ENCODE measurements around the gene SH3RF3. TPM values are rescaled to one million over a fixed set of nuclear protein-coding genes. Genes with fewer than 3 reads are reported as not detected.

Gene SH3RF3
- total RNA-seq, 1 experiment from 2014 or later, result 1.0 TPM

GRCh38 chr2:109258376-109258775 is 129.4 kb downstream of the SH3RF3 start (continued):
- TF ChIP-seq ARID4B (CRISPR knock-in tag; IDR thresholded peaks at IDR 0.05; ENCODE audit: borderline replicate concordance) (no peak), PRDM15 (CRISPR knock-in tag; IDR thresholded peaks at IDR 0.05) (no peak), ZMAT4 (CRISPR knock-in tag; IDR thresholded peaks at IDR 0.05) (no peak), NR2C2 (CRISPR knock-in tag; IDR thresholded peaks at IDR 0.05) (no peak), USF1 (CRISPR knock-in tag; IDR thresholded peaks at IDR 0.05) (no peak), ZNF423 (CRISPR knock-in tag; IDR thresholded peaks at IDR 0.05) (no peak), USF2 (CRISPR knock-in tag; IDR thresholded peaks at IDR 0.05) (no peak)

GRCh38 chr2:109258905-109259540 is 130.0 kb downstream of the SH3RF3 start:
- Mint-ChIP-seq H3K27me3 (ENCODE audit: low read depth) (no peaks in the 10 kb centered on the region), H3K4me3 (no peak overlapping the region), H3K4me1 (peaks cover 6% of the 10 kb centered on the region), H3K9me3 (no peaks in the 10 kb centered on the region), H3K27ac (no peak overlapping the region), H3K36me3 (no peaks in the 10 kb centered on the region)
- DNase-seq (ENCODE audit: low spot score) (no peak), ATAC-seq (no peak)
- CTCF ChIA-PET, result interaction anchor here (1.7 kb wide), 1 partner anchor 251 kb away, joined by 5 read pairs; no protein-coding TSS in a partner anchor
- POLR2A ChIA-PET, result no interaction called here
- TF ChIP-seq ZNF425 (CRISPR knock-in tag; conservative IDR thresholded peaks at IDR 0.05) (no peak), ELF4 (CRISPR knock-in tag; IDR thresholded peaks at IDR 0.05; ENCODE audit: low read depth) (no peak), GABPB1 (CRISPR knock-in tag; IDR thresholded peaks at IDR 0.05) (no peak), FOXP1 (CRISPR knock-in tag; IDR thresholded peaks at IDR 0.05; ENCODE audit: borderline replicate concordance) (no peak), ZBTB21 (CRISPR knock-in tag; IDR thresholded peaks at IDR 0.05; ENCODE audit: borderline replicate concordance) (no peak), CREM (CRISPR knock-in tag; IDR thresholded peaks at IDR 0.05) (no peak), GTF2I (CRISPR knock-in tag; conservative IDR thresholded peaks at IDR 0.05) (no peak), ZNF281 (CRISPR knock-in tag; IDR thresholded peaks at IDR 0.05) (no peak), ZBTB43 (CRISPR knock-in tag; IDR thresholded peaks at IDR 0.05) (no peak)

Measured in WTC11 (cell line).